Fibroblast of lung (primary cell): ENCODE data around the gene HRG. TPM values are rescaled to one million over a fixed set of nuclear protein-coding genes. Genes with fewer than 3 reads are reported as not detected.

Source experiments
- DNase-seq, 2 donors: peaks; one replicate each; pipeline versions ENCODE4 v3.0.0 to v3.0.0-alpha.2; 2010; ENCODE audit warnings: low read depth in 2 of 2
- H2AFZ ChIP-seq: 2 replicates; pipeline ENCODE4 v1.5.1; 2012; ENCODE audit warnings: low read length, control low read depth, inconsistent platforms
- H3K27ac ChIP-seq: 2 replicates; pipeline ENCODE4 v1.5.1; 2011; ENCODE audit warnings: low read length, control low read depth; ENCODE audit not compliant: insufficient read depth
- H3K27me3 ChIP-seq: 2 replicates; pipeline ENCODE4 v1.5.1; 2011; ENCODE audit warnings: mild to moderate bottlenecking, low read length; ENCODE audit not compliant: control insufficient read depth, insufficient read depth
- H3K36me3 ChIP-seq: 2 replicates; pipeline ENCODE4 v1.5.1; 2011; ENCODE audit warnings: low read length; ENCODE audit not compliant: control insufficient read depth, insufficient read depth
- H3K4me1 ChIP-seq: 2 replicates; pipeline ENCODE4 v1.5.1; 2011; ENCODE audit warnings: low read length; ENCODE audit not compliant: control insufficient read depth, insufficient read depth; ENCODE audit errors: extremely low read depth
- H3K4me2 ChIP-seq: 2 replicates; pipeline ENCODE4 v1.5.1; 2011; ENCODE audit warnings: low read length, control low read depth; ENCODE audit not compliant: insufficient read depth; ENCODE audit errors: extremely low read depth
- H3K4me3 ChIP-seq, 4 experiments: fragments of 200-600 bp in 1 of 4; sonication (generic) in 1 of 4; replicated peaks in 1 of 4; 2 replicates each; pipeline ENCODE4 v1.5.1; 2011 to 2016; ENCODE audit warnings: low read length in 4 of 4, low read depth in 3 of 4, mild to moderate bottlenecking in 3 of 4, control low read depth in 2 of 4, inconsistent platforms in 1 of 4, mixed read lengths in 1 of 4; ENCODE audit not compliant: insufficient read depth in 1 of 4; ENCODE audit errors: control extremely low read depth in 1 of 4
- H3K79me2 ChIP-seq: 2 replicates; pipeline ENCODE4 v1.5.1; 2012; ENCODE audit warnings: mild to moderate bottlenecking, low read length, inconsistent platforms; ENCODE audit not compliant: control insufficient read depth, insufficient read depth
- H3K9ac ChIP-seq: 2 replicates; pipeline ENCODE4 v1.5.1; 2011; ENCODE audit warnings: mild to moderate bottlenecking, low read length, control low read depth; ENCODE audit not compliant: insufficient read depth
- H3K9me3 ChIP-seq: 2 replicates; pipeline ENCODE4 v1.5.1; 2012; ENCODE audit warnings: low read depth, low read length; ENCODE audit not compliant: control insufficient read depth, insufficient read depth
- H4K20me1 ChIP-seq: 2 replicates; pipeline ENCODE4 v1.5.1; 2011; ENCODE audit warnings: low read length; ENCODE audit not compliant: control insufficient read depth, insufficient read depth; ENCODE audit errors: extremely low read depth
- CTCF ChIP-seq, 2 donors: IDR thresholded peaks in 1 of 2; conservative IDR thresholded peaks in 1 of 2; 1 replicate in 1 of 2; 2 replicates in 1 of 2; pipeline ENCODE4 v1.5.1; 2011 to 2012; ENCODE audit warnings: low read length in 2 of 2, control low read depth in 1 of 2, inconsistent platforms in 1 of 2, low read depth in 1 of 2, mild to moderate bottlenecking in 1 of 2
- EZH2 ChIP-seq: IDR thresholded peaks from 2 replicates; pipeline ENCODE4 v1.5.1; 2012; ENCODE audit warnings: low read length, control low read depth, mild to moderate bottlenecking; ENCODE audit errors: missing control alignments
- polyA plus RNA-seq, 2 donors: library from polyadenylated mRNA; depleted of rRNA in 1 of 2; stranded (reverse) in 1 of 2; unstranded in 1 of 2; fragments of >200 nt; gene quantifications; 2 replicates each; pipeline ENCODE4 v1.2.1, GENCODE V29; 2011 to 2012; ENCODE audit warnings: missing spikeins in 1 of 2
- total RNA-seq: library from RNA; depleted of rRNA; stranded (reverse); fragments of >200 nt; gene quantifications from 2 replicates; pipeline ENCODE4 v1.2.1, GENCODE V29; 2014

HRG gene
- total and polyA plus RNA-seq, 2 donors (not counting 1 experiment from before 2014, with no cell fraction given), result not detected

DNA sequence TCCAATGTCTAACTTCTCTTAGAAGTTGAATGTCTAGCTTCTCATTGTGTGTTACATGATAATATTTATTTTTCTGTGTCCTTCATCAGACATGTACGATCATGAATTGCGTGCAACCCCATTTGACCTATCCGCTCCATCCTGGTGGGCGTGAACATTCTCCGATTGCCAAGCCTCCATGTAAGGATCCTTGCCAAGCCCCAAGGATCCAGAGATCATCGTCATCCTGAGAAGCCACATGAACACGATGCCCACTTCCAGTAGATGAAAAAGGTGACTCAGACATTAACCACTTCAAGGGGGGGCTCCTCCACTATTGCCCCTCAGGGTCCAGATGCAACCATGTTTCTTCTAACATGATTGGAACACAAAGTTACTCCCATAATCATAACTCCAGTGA lies 25.9 kb downstream of the HRG start:
- no peaks in the 10 kb centered on the region for H3K79me2 ChIP-seq
- no peak overlapping the region for H3K4me3 ChIP-seq
- DNase-seq, result no peak
- H3K4me2 ChIP-seq, result no peak overlapping the region
- H2AFZ ChIP-seq, result no peak overlapping the region
- H3K4me1 ChIP-seq, result no peaks in the 10 kb centered on the region
- no peaks in the 10 kb centered on the region for H4K20me1 ChIP-seq
- H3K9me3 ChIP-seq, result no peaks in the 10 kb centered on the region
- H3K27me3 ChIP-seq, result no peaks in the 10 kb centered on the region
- no peak for TF ChIP-seq CTCF (conservative IDR thresholded peaks at IDR 0.05 in 1 of 2, IDR thresholded peaks at IDR 0.05 in 1 of 2; ENCODE audit: low read depth in 1 of 2, low read length in 2 of 2)
- no peak overlapping the region for H3K27ac ChIP-seq
- H3K9ac ChIP-seq, result no peak overlapping the region
- no peaks in the 10 kb centered on the region for H3K36me3 ChIP-seq

DNA sequence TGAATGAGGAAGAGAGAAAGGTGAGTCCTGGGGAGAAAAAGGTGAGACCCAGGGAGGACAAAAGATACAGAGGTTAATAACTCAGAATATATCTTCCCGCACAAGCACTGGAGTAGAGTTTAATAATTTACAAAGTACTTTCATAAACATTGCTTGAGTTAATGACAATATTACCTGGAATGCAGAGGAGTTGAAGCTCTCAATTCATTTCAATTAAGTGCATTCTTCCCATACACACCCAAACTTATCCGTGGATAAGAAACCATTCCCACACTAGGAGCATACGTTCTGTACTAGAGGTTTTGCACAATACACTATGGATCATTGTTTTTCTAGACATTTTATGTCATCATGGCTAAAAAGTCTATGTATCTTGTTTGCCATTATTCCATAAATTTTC lies 28.0 kb downstream of the HRG start:
- H3K27ac ChIP-seq, result no peak overlapping the region
- H2AFZ ChIP-seq, result no peak overlapping the region
- no peak overlapping the region for H3K4me2 ChIP-seq
- no peaks in the 10 kb centered on the region for H4K20me1 ChIP-seq
- no peaks in the 10 kb centered on the region for H3K36me3 ChIP-seq
- H3K9me3 ChIP-seq, result no peaks in the 10 kb centered on the region
- no peak for DNase-seq
- H3K4me3 ChIP-seq, result no peak overlapping the region
- H3K4me1 ChIP-seq, result no peaks in the 10 kb centered on the region
- no peak overlapping the region for H3K9ac ChIP-seq
- H3K79me2 ChIP-seq, result no peaks in the 10 kb centered on the region
- H3K27me3 ChIP-seq, result no peaks in the 10 kb centered on the region
- TF ChIP-seq EZH2 (no peak), CTCF (conservative IDR thresholded peaks at IDR 0.05 in 1 of 2, IDR thresholded peaks at IDR 0.05 in 1 of 2; ENCODE audit: low read depth in 1 of 2, low read length in 2 of 2) (no peak)

DNA sequence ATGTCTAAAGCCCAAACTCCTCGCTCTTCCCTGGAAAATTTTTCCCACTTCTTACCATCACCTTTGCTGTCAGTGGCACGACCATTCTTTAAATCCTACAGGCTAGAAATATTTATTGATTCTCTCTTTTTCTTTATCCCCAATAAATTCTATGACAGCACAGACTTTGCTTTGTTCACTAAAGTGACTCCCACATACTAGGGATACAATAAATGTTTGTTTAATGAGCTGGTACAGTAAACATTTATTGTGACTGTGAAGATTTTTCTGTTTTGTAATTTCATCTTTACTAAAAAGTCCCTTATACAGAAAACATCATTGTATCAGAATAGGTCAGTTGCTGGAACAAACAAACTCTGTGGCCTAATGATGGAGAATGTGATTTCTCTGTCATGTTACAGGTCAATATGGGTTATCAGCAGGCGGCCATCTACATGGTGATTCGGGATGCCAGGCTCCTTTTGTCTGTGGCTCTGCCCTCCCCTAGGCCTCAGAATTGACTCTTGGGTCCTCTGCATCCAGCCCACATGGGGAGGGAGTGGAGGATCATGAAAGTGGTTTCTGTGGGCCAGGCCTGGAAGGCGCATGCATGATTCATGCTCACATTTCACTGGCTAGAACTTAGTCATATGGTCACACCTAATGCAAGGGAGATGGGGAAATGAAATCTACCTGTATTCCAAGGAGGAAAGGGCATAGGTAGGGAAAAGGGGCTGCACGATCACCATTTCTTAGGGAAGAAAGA lies 28.6 kb downstream of the HRG start:
- no peaks in the 10 kb centered on the region for H3K79me2 ChIP-seq
- no peak overlapping the region for H3K27ac ChIP-seq
- H3K36me3 ChIP-seq, result no peaks in the 10 kb centered on the region
- H4K20me1 ChIP-seq, result no peaks in the 10 kb centered on the region
- no peaks in the 10 kb centered on the region for H3K9me3 ChIP-seq
- no peak overlapping the region for H3K4me3 ChIP-seq
- DNase-seq, result no peak
- TF ChIP-seq CTCF (conservative IDR thresholded peaks at IDR 0.05 in 1 of 2, IDR thresholded peaks at IDR 0.05 in 1 of 2; ENCODE audit: low read depth in 1 of 2, low read length in 2 of 2), result no peak
- H3K4me2 ChIP-seq, result no peak overlapping the region
- H3K4me1 ChIP-seq, result no peaks in the 10 kb centered on the region
- no peak overlapping the region for H3K9ac ChIP-seq
- no peaks in the 10 kb centered on the region for H3K27me3 ChIP-seq
- no peak overlapping the region for H2AFZ ChIP-seq
